ENCODE data around the gene RNF123.

RNF123 gene

GRCh38 chr3:49701388-49702077, 12.2 kb downstream of the RNF123 start:
- TF ChIP-seq CTCF (conservative IDR thresholded peaks at IDR 0.05; ENCODE audit: control insufficient read depth, insufficient read depth, low read depth, low read length): peak; percentile 46
- DNase-seq (ENCODE audit: low read depth): no peak
- H3K4me3 ChIP-seq (ENCODE audit: control insufficient read depth, low read depth, low read length): no peak overlapping the region

- H3K4me3 ChIP-seq (ENCODE audit: control insufficient read depth, low read depth, low read length): no peak overlapping the region
- TF ChIP-seq CTCF (conservative IDR thresholded peaks at IDR 0.05; ENCODE audit: control insufficient read depth, insufficient read depth, low read depth, low read length): no peak
- DNase-seq (ENCODE audit: low read depth): no peak
Measured at GRCh38 chr3:49702672-49703071, 13.3 kb downstream of the RNF123 start.

GRCh38 chr3:49703443-49703927, 14.1 kb downstream of the RNF123 start:
- TF ChIP-seq CTCF (conservative IDR thresholded peaks at IDR 0.05; ENCODE audit: control insufficient read depth, insufficient read depth, low read depth, low read length): peak; percentile 82
- peak; percentile 64 for DNase-seq (ENCODE audit: low read depth)
- H3K4me3 ChIP-seq (ENCODE audit: control insufficient read depth, low read depth, low read length): no peak overlapping the region

- no peak for TF ChIP-seq CTCF (conservative IDR thresholded peaks at IDR 0.05; ENCODE audit: control insufficient read depth, insufficient read depth, low read depth, low read length)
- DNase-seq (ENCODE audit: low read depth): no peak
- no peak overlapping the region for H3K4me3 ChIP-seq (ENCODE audit: control insufficient read depth, low read depth, low read length)
Measured at GRCh38 chr3:49703956-49704355, 14.6 kb downstream of the RNF123 start.

GRCh38 chr3:49704629-49705028, 15.3 kb downstream of the RNF123 start:
- TF ChIP-seq CTCF (conservative IDR thresholded peaks at IDR 0.05; ENCODE audit: control insufficient read depth, insufficient read depth, low read depth, low read length): no peak
- H3K4me3 ChIP-seq (ENCODE audit: control insufficient read depth, low read depth, low read length): no peak overlapping the region
- DNase-seq (ENCODE audit: low read depth): no peak

- no peak for DNase-seq (ENCODE audit: low read depth)
- TF ChIP-seq CTCF (conservative IDR thresholded peaks at IDR 0.05; ENCODE audit: control insufficient read depth, insufficient read depth, low read depth, low read length): no peak
- H3K4me3 ChIP-seq (ENCODE audit: control insufficient read depth, low read depth, low read length): no peak overlapping the region
Measured at GRCh38 chr3:49705390-49705960, 16.1 kb downstream of the RNF123 start.

All from fibroblast of mammary gland (primary cell).